Activated CD4-positive, alpha-beta T cell treated with anti-CD3 and anti-CD28 coated beads for 48 hours (primary cell): ENCODE results near the gene CHD2.
"Not testable (repeated sequence)": the region's sequence is repeated elsewhere in the genome, so short reads cannot be mapped to it uniquely, and the experiment has no call there.

Experiments used
- DNase-seq: peaks from one replicate; pipeline ENCODE4 v3.0.0-alpha.2; 2020

The CHD2 gene

GRCh38 chr15:92906563-92907081 is 6.5 kb downstream of the CHD2 start:
- DNase-seq = peak; percentile 56

- no peak for DNase-seq
Measured at GRCh38 chr15:92907229-92907628, 7.1 kb downstream of the CHD2 start.

GRCh38 chr15:92907896-92908712 is 8.0 kb downstream of the CHD2 start:
- DNase-seq = peak; percentile 52

- DNase-seq = no peak
Measured at GRCh38 chr15:92908713-92909057, 8.6 kb downstream of the CHD2 start.

- DNase-seq = no peak
Measured at GRCh38 chr15:92909136-92909781, 9.1 kb downstream of the CHD2 start.

- DNase-seq = no peak
Measured at GRCh38 chr15:92910451-92910850, 10.3 kb downstream of the CHD2 start.

GRCh38 chr15:92914103-92914499 is 14.0 kb downstream of the CHD2 start:
- DNase-seq = no peak

GRCh38 chr15:92914768-92915221 is 14.7 kb downstream of the CHD2 start:
- DNase-seq = no peak

- DNase-seq = no peak
Measured at GRCh38 chr15:92915766-92916435, 15.8 kb downstream of the CHD2 start.

- peak; percentile 97 for DNase-seq
Measured at GRCh38 chr15:92917598-92918407, 17.7 kb downstream of the CHD2 start.

GRCh38 chr15:92918881-92919280 is 18.8 kb downstream of the CHD2 start:
- not testable (repeated sequence) for DNase-seq

- no peak for DNase-seq
Measured at GRCh38 chr15:92920595-92921161, 20.6 kb downstream of the CHD2 start.

- DNase-seq = no peak
Measured at GRCh38 chr15:92921215-92922131, 21.3 kb downstream of the CHD2 start.

GRCh38 chr15:92922418-92923002 is 22.4 kb downstream of the CHD2 start:
- no peak for DNase-seq

GRCh38 chr15:92924216-92924615 is 24.1 kb downstream of the CHD2 start:
- DNase-seq = no peak

- DNase-seq = no peak
Measured at GRCh38 chr15:92925454-92925853, 25.3 kb downstream of the CHD2 start.

- no peak for DNase-seq
Measured at GRCh38 chr15:92928225-92928750, 28.2 kb downstream of the CHD2 start.

GRCh38 chr15:92929002-92929401 is 28.9 kb downstream of the CHD2 start:
- DNase-seq = no peak

- DNase-seq = no peak
Measured at GRCh38 chr15:92930054-92930621, 30.0 kb downstream of the CHD2 start.

GRCh38 chr15:92930776-92931175 is 30.7 kb downstream of the CHD2 start:
- DNase-seq = no peak
